Measurements from ENCODE around the gene NDUFS8.
A peak's percentile ranks its signal among the peaks of the same experiment; 100 is the strongest.

NDUFS8 gene

DNA sequence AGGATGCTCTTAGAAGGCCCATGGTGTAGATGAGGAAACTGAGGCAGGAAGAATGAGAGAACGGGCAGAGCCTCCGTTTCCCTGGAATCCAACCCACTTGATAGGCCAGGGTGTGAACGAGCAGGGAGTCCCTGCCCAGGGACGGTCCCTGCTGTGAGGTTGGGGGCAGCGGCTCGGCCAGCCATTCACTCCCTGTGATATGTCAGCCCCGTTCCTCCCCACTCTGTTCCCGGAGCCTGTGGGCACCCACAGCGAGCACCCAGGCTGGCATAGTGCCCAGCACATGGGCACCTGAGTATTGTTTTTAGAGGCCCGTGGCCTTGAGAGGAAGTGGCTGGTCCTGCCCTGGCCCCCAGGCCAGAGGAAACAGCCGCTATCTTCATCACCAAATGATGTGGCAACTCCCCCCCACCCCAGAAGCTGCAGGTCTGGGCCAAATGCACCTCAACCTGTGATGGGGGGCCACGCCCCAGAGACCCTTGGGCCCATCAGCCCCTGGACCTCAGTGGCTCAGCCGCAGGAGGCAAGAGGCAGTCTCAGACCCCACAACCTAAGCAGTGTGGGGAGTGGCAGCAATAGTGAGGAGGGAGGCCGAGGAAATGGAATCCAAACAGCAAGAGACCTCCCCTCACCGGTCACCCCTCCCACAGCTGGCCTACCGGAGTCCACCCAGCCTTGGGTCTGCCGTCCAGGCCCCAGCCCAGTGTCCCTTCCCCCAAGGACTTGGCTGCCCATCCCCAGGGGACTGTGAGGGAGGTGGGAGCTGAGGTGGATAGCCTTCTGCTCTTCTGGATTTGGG lies 18.2 kb upstream of the NDUFS8 start:
- TF ChIP-seq, protein P1, sequence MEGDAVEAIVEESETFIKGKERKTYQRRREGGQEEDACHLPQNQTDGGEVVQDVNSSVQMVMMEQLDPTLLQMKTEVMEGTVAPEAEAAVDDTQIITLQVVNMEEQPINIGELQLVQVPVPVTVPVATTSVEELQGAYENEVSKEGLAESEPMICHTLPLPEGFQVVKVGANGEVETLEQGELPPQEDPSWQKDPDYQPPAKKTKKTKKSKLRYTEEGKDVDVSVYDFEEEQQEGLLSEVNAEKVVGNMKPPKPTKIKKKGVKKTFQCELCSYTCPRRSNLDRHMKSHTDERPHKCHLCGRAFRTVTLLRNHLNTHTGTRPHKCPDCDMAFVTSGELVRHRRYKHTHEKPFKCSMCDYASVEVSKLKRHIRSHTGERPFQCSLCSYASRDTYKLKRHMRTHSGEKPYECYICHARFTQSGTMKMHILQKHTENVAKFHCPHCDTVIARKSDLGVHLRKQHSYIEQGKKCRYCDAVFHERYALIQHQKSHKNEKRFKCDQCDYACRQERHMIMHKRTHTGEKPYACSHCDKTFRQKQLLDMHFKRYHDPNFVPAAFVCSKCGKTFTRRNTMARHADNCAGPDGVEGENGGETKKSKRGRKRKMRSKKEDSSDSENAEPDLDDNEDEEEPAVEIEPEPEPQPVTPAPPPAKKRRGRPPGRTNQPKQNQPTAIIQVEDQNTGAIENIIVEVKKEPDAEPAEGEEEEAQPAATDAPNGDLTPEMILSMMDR (conservative IDR thresholded peaks at IDR 0.05; ENCODE audit: low read depth, low read length) = no peak
- no peak overlapping the region for H3K4me3 ChIP-seq (ENCODE audit: low read depth, low read length)
- no peak for DNase-seq (ENCODE audit: low read depth)

DNA sequence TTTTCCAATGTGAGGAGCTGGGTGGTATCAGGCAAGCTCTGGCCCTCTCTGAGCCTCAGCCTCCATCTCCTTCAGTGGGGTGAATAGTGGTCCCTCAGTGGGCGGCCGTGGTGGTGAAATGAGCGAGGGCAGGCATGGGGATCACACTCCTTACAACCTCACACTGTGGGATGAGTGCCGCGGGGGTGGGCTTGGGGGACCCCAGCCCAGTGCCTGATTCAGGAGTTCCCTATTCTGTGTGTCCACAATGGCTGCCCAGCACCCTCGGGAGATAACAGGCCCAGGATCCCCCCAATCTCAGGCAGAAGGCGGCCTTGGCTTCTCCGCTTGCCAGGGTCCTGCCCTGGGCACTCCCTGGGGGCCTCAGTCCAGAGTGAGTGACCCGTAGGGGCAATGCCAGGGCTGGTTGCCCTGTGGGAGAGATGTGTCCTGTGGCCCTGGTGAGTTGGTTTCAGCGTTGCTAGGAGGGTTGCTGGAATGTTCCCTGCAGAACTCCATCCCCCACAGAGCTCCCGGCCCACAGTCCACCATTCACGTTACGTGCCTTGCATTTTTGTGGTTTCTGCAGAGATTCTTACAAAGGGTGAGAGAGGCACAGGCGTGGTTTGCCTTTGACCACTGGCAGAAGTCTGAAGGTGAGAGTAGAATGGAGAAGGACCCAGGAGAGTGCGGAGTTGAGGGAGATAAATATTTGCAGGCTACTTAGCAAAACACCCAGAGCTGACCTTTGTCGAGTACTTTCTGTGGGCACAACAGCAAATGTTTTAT lies 17.5 kb upstream of the NDUFS8 start:
- TF ChIP-seq, protein P1 (conservative IDR thresholded peaks at IDR 0.05; ENCODE audit: low read depth, low read length) = no peak
- no peak overlapping the region for H3K4me3 ChIP-seq (ENCODE audit: low read depth, low read length)
- DNase-seq (ENCODE audit: low read depth) = peak; percentile 98

DNA sequence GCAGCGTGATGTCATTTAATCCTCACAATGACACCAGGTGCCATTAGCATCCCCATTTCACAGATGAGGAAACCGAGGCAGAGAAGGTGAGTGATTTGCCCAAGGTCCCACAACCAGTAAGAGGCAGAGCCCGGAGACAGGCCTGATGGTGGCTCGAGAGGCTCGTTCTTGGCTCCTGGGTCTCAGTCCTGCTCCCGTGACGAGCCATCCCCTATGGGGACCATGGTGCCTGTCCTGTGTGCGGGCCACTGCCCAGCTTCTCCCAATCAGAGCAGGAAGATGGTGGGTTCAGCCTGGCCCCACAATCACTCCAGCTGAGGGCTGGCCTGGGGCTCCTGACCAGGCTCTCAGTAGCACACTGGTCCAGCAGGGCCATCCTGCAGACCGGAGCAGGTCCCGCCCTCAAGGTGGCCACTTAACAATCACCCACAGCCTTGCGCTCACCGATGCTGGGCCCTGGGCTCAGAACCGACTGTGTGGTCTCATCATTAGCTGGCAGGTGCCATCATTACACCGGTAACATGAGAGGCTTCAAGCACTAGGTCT lies 16.8 kb upstream of the NDUFS8 start:
- TF ChIP-seq, protein P1 (conservative IDR thresholded peaks at IDR 0.05; ENCODE audit: low read depth, low read length) = no peak
- DNase-seq (ENCODE audit: low read depth) = no peak
- no peak overlapping the region for H3K4me3 ChIP-seq (ENCODE audit: low read depth, low read length)

DNA sequence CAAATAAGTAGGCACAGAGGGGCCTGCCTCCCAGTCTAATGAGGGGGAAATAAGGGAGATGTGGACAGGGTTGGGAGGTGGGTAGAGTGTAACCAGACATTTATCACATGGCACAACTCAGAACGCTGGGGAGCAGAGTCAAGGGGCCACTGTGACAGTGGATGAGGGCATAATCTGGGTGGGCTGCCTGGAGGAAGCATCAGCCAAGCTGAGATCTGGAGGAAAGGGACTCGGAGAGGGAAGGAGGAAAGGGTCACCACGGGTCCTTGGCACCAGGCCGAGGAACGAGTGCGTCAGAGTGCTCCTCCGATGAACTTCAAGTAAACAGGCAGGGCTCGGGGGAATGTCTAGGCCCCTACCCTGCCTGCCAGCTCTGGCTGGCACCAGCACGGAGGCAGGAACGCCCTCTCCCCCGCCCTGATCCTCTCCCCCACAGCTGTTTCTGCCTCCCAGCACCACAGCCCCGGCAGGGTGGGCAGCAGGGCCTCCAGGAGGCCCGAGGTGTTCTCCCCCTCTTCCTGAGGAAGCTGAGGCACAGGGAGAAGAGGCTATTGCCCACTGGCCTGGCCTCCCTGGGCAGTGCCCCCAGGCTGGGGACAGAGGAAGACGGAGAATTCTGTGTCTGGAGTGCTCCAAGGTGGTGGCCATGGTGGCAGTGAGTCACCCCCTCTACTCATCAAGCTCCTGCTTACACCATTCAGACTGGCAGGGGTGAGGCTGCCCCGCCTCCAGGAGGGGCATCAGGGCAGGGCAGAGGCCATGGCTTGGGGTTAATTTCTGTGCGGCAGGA lies 16.1 kb upstream of the NDUFS8 start:
- H3K4me3 ChIP-seq (ENCODE audit: low read depth, low read length) = no peak overlapping the region
- TF ChIP-seq, protein P1 (conservative IDR thresholded peaks at IDR 0.05; ENCODE audit: low read depth, low read length) = no peak
- DNase-seq (ENCODE audit: low read depth) = peak; percentile 83

DNA sequence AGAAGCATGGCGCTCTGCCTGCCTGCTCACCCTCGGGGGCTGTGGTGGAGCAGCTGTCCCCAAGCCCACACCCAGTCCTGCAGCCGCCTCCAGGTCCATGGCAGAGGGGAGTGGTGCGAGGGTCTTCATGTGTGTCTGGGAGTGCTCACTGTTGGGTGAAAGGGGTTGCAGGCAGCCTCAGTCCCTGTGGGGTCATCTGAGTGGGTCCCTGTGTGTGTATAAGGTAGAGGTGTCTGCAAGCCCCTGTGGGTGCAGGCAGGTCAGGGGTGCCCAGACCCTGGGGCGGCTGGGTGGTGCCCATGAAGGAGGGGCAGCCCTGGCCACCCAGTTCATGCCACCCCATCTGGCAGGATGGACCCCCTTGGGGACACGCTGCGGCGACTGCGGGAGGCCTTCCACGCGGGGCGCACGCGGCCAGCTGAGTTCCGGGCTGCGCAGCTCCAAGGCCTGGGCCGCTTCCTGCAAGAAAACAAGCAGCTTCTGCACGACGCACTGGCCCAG lies 15.5 kb upstream of the NDUFS8 start:
- no peak overlapping the region for H3K4me3 ChIP-seq (ENCODE audit: low read depth, low read length)
- TF ChIP-seq, protein P1 (conservative IDR thresholded peaks at IDR 0.05; ENCODE audit: low read depth, low read length) = no peak
- no peak for DNase-seq (ENCODE audit: low read depth)

DNA sequence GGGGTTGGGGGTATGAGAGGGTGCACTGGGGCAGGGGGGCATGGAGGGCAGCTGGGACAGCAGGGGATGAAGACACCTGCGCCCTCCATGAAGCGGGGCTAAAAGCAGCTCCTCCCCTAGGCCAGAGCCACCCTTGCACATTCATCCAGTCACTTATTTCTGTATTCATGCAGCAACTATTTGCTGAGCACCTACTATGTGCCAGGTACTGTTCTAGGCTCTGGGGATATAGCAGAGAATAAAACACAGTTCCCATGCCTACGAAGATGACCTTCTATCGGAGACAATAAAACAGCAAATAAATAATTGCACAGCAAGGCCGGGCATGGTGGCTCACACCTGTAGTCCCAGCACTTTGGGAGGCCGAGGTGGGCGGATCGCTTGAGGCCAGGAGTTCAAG lies 15.0 kb upstream of the NDUFS8 start:
- TF ChIP-seq, protein P1 (conservative IDR thresholded peaks at IDR 0.05; ENCODE audit: low read depth, low read length) = no peak
- no peak overlapping the region for H3K4me3 ChIP-seq (ENCODE audit: low read depth, low read length)
- no peak for DNase-seq (ENCODE audit: low read depth)
